SU-DHL-6 (cell line): Measurements from ENCODE around the gene ATF6B.

ENCODE experiments used
- EZH2phosphoT487 ChIP-seq: fragments of 200-600 bp; sonication (generic), shearing (Covaris generic); conservative IDR thresholded peaks from 2 replicates; pipeline ENCODE4 v1.6.1; 2018; ENCODE audit warnings: mild to moderate bottlenecking, antibody characterized with exemption, low read length, moderate library complexity, mixed read lengths
- TF ChIP-seq, protein P1 (sequence below): fragments of 200-600 bp; sonication (generic); IDR thresholded peaks from one replicate; pipeline ENCODE4 v1.5.1; 2017; ENCODE audit warnings: antibody characterized with exemption, mild to moderate bottlenecking, low read length, moderate library complexity; ENCODE audit not compliant: insufficient read depth, poor library complexity, severe bottlenecking

GRCh38 chr6:32095338-32096086, 32.5 kb downstream of the ATF6B start:
- TF ChIP-seq, protein P1, sequence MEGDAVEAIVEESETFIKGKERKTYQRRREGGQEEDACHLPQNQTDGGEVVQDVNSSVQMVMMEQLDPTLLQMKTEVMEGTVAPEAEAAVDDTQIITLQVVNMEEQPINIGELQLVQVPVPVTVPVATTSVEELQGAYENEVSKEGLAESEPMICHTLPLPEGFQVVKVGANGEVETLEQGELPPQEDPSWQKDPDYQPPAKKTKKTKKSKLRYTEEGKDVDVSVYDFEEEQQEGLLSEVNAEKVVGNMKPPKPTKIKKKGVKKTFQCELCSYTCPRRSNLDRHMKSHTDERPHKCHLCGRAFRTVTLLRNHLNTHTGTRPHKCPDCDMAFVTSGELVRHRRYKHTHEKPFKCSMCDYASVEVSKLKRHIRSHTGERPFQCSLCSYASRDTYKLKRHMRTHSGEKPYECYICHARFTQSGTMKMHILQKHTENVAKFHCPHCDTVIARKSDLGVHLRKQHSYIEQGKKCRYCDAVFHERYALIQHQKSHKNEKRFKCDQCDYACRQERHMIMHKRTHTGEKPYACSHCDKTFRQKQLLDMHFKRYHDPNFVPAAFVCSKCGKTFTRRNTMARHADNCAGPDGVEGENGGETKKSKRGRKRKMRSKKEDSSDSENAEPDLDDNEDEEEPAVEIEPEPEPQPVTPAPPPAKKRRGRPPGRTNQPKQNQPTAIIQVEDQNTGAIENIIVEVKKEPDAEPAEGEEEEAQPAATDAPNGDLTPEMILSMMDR: no peak
- TF ChIP-seq EZH2phosphoT487: no peak
